Calu3 (cell line): ENCODE measurements around the gene SCLY. TPM values are rescaled to one million over a fixed set of nuclear protein-coding genes. Genes with fewer than 3 reads are reported as not detected.
"Not testable (repeated sequence)": the region's sequence is repeated elsewhere in the genome, so short reads cannot be mapped to it uniquely, and the experiment has no call there.

Experiments
- BruUV-seq: library from RNA; stranded (reverse); fragments of 400-500 nt; replicated peaks from 2 replicates; lab custom pipeline; 2021; lab: Mats Ljungman, UMichigan
- CTCF ChIA-PET: fragments of 300-600 bp; sonication (Branson Sonifier 250); formaldehyde crosslinking; loops from one replicate; lab custom pipeline; 2022; ENCODE audit warnings: antibody characterized with exemption; lab: Charles Lee
- DNase-seq: peaks from one replicate; pipeline ENCODE4 v3.0.0; 2022
- H3K27ac Mint-ChIP-seq: one replicate; pipeline ENCODE4 v1.8.0; 2022; ENCODE audit warnings: mixed read lengths; ENCODE audit not compliant: unreplicated experiment
- H3K27me3 Mint-ChIP-seq: one replicate; pipeline ENCODE4 v1.8.0; 2022; ENCODE audit warnings: mixed read lengths; ENCODE audit not compliant: unreplicated experiment
- H3K36me3 Mint-ChIP-seq: one replicate; pipeline ENCODE4 v1.8.0; 2022; ENCODE audit warnings: mild to moderate bottlenecking, moderate library complexity, mixed read lengths; ENCODE audit not compliant: insufficient read depth, unreplicated experiment
- H3K4me1 Mint-ChIP-seq: one replicate; pipeline ENCODE4 v1.8.0; 2022; ENCODE audit warnings: mild to moderate bottlenecking, low read depth, mixed read lengths; ENCODE audit not compliant: unreplicated experiment
- H3K4me3 Mint-ChIP-seq: one replicate; pipeline ENCODE4 v1.8.0; 2022; ENCODE audit warnings: mild to moderate bottlenecking, low read depth, moderate library complexity, mixed read lengths; ENCODE audit not compliant: unreplicated experiment
- H3K9me3 Mint-ChIP-seq: one replicate; pipeline ENCODE4 v1.8.0; 2022; ENCODE audit warnings: low read depth, mixed read lengths; ENCODE audit not compliant: unreplicated experiment
- CTCF ChIP-seq: fragments of 200-600 bp; IDR thresholded peaks from one replicate; pipeline ENCODE4 v1.8.0; 2022; ENCODE audit warnings: antibody characterized with exemption; ENCODE audit not compliant: unreplicated experiment
- intact Hi-C: fragments of 100-400 bp; cut with micrococcal nuclease; formaldehyde crosslinking; loops from one replicate; pipeline ENCODE4 v1.10.0; 2022; ENCODE audit not compliant: unreplicated experiment
- total RNA-seq: library from RNA; stranded (reverse); gene quantifications from 2 replicates; pipeline ENCODE4 v1.2.3, GENCODE V29; 2022

SCLY gene
- total RNA-seq, 1 experiment from 2014 or later = 37.5 TPM

GRCh38 chr2:238032755-238033337 lies 28.0 kb upstream of the SCLY start:
- no peaks in the 10 kb centered on the region for H3K4me1 Mint-ChIP-seq
- CTCF ChIA-PET = no interaction called here
- no peak overlapping the region for H3K4me3 Mint-ChIP-seq
- DNase-seq = no peak
- no TSS peak for BruUV-seq
- TF ChIP-seq CTCF = no peak
- no peaks in the 10 kb centered on the region for H3K27me3 Mint-ChIP-seq
- no peaks in the 10 kb centered on the region for H3K9me3 Mint-ChIP-seq
- intact Hi-C loops = no loop called here
- H3K27ac Mint-ChIP-seq = no peak overlapping the region
- H3K36me3 Mint-ChIP-seq = peaks cover 14% of the 10 kb centered on the region

- H3K27ac Mint-ChIP-seq, H3K9me3 Mint-ChIP-seq, DNase-seq, CTCF ChIA-PET, intact Hi-C loops, H3K4me3 Mint-ChIP-seq, H3K27me3 Mint-ChIP-seq, H3K4me1 Mint-ChIP-seq, BruUV-seq: not testable (repeated sequence)
- peaks cover 18% of the 10 kb centered on the region for H3K36me3 Mint-ChIP-seq
Observed at GRCh38 chr2:238033991-238034390, 26.8 kb upstream of the SCLY start.

- Mint-ChIP-seq H3K4me3 (no peak overlapping the region), H3K9me3 (no peaks in the 10 kb centered on the region), H3K27me3 (no peaks in the 10 kb centered on the region), H3K36me3 (peaks cover 6% of the 10 kb centered on the region), H3K4me1 (no peaks in the 10 kb centered on the region), H3K27ac (no peak overlapping the region)
- no peak for TF ChIP-seq CTCF
- intact Hi-C loops = no loop called here
- no peak for DNase-seq
- no TSS peak for BruUV-seq
- CTCF ChIA-PET = no interaction called here
Observed at GRCh38 chr2:238038203-238038602, 22.6 kb upstream of the SCLY start.

- BruUV-seq = no TSS peak
- Mint-ChIP-seq H3K27ac (no peak overlapping the region), H3K4me3 (no peak overlapping the region), H3K36me3 (peaks cover 6% of the 10 kb centered on the region), H3K9me3 (no peaks in the 10 kb centered on the region), H3K4me1 (no peaks in the 10 kb centered on the region), H3K27me3 (no peaks in the 10 kb centered on the region)
- no peak for DNase-seq
- intact Hi-C loops = no loop called here
- CTCF ChIA-PET = no interaction called here
- no peak for TF ChIP-seq CTCF
Observed at GRCh38 chr2:238039151-238039550, 21.6 kb upstream of the SCLY start.

GRCh38 chr2:238039985-238040384 lies 20.8 kb upstream of the SCLY start:
- H3K4me3 Mint-ChIP-seq = no peak overlapping the region
- no TSS peak for BruUV-seq
- H3K4me1 Mint-ChIP-seq = no peaks in the 10 kb centered on the region
- no peak for TF ChIP-seq CTCF
- no peaks in the 10 kb centered on the region for H3K9me3 Mint-ChIP-seq
- CTCF ChIA-PET = interaction anchor here (0.5 kb wide), 1 partner anchor 122 kb away, joined by 3 read pairs; no protein-coding TSS in a partner anchor
- intact Hi-C loops = no loop called here
- H3K27ac Mint-ChIP-seq = no peak overlapping the region
- DNase-seq = no peak
- H3K36me3 Mint-ChIP-seq = peaks cover 6% of the 10 kb centered on the region
- no peaks in the 10 kb centered on the region for H3K27me3 Mint-ChIP-seq
